G401.6 (cell line): Measurements from ENCODE around the gene SLC35A3.
A peak's percentile ranks its signal among the peaks of the same experiment; 100 is the strongest.
"Not testable (repeated sequence)": the region's sequence is repeated elsewhere in the genome, so short reads cannot be mapped to it uniquely, and the experiment has no call there.

Source experiments
- FAIRE-seq: peaks from 2 replicates; lab custom pipeline; 2012; peaks lifted over from hg19 to GRCh38; lab: Jason Lieb, UNC

Gene SLC35A3

DNA sequence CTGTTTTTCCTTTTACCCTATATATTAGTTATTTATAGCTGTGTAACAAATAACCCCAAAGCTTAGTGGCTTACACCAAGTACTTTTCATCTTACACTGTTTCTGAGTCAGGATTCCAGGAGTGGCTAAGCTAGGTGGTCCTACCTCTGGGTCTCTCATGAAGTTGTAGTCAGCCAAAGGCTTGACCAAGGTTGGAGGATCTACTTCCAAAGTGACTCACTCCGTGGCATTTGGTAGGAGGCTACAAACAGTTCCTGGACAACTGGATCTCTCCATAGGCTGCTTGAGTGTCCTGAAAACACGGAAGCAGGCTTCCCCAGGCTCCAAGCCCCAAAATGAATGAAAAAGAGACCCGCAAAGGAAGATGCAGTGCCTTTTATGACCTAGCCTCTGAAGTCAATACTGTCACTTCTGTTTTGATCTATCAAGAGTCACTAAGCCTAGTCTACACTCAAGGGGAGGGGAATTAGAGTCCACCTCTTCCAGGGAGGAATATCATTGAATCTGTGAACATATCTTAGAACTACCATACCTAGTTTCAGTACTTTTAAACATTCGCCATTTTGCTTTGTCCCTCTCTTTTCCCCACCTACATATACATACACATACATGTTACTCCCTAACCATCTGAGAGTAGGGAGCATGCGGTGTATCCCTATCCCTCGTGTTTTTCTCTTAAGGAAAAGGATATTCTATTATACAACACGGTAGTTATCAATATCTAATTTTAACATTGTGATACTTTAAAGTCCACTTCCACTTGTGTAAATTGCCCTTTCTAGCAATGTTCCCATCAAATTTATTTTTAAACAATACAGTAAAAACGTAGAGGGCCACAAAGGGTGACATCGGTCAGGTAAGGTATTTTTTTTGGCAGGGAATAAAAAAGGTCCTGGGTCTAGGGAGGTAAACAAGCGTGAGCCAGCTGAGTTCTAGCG, 67.2 kb downstream of the SLC35A3 start:
- no peak for FAIRE-seq

DNA sequence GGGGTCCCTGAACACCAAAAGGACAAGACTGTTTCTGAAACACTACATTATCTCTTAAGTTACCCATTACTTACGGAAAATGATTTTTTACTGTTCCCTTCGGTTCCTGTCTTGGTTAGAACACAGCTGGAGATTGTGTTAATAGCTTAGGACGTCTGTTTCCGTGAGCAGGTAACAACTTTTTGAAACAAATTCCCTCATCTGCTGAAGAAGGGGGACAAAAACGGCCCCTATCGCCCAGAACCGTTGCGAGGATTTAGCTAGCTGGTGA, 67.8 kb downstream of the SLC35A3 start:
- FAIRE-seq: no peak

- FAIRE-seq: no peak
Measured at GRCh38 chr1:100037927-100038659, 68.3 kb downstream of the SLC35A3 start.

- FAIRE-seq: no peak
Measured at GRCh38 chr1:100038660-100039287, 69.0 kb downstream of the SLC35A3 start.

GRCh38 chr1:100039591-100039990, 69.8 kb downstream of the SLC35A3 start:
- peak; percentile 31 for FAIRE-seq

GRCh38 chr1:100045206-100045605, 75.4 kb downstream of the SLC35A3 start:
- FAIRE-seq: no peak

DNA sequence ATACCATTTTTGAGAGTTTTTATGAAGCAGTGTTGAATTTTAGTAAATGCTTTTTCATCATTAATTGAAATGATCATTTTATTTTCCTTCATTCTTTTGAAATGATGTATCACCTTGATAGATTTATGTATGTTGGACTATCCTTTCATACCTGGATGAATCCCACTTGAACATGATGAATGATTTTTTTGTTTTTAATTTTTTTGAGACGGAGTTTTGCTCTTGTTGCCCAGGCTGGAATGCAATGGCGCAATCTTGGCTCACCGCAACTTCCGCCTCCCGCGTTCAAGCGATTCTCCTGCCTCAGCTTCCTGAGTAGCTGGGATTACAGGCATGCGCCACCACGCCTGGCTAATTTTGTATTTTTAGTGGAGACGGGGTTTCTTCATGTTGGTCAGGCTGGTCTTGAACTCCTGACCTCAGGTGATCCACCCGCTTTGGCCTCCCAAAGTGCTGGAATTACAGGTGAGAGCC, 77.5 kb downstream of the SLC35A3 start:
- not testable (repeated sequence) for FAIRE-seq

GRCh38 chr1:100050139-100050538, 80.3 kb downstream of the SLC35A3 start:
- no peak for FAIRE-seq

DNA sequence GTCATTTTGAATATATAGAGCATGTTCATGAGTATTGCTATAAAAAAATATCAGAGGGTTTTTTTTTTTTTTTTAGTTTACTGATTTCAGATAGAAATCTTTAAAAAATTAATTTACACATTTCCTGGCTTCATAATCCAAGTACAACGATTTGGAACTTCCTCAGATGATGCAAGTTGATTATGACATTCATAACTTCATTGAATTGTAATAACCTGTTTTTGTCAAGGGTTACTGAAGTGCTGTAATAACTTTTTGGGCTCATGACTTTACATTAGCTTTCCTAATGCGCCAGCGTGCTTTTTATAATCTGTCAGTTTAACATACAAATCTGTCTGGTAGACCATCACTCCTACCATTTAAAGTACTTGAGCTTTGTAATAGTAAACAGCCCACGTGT, 81.6 kb downstream of the SLC35A3 start:
- FAIRE-seq: no peak

- FAIRE-seq: no peak
Measured at GRCh38 chr1:100051893-100052292, 82.1 kb downstream of the SLC35A3 start.

DNA sequence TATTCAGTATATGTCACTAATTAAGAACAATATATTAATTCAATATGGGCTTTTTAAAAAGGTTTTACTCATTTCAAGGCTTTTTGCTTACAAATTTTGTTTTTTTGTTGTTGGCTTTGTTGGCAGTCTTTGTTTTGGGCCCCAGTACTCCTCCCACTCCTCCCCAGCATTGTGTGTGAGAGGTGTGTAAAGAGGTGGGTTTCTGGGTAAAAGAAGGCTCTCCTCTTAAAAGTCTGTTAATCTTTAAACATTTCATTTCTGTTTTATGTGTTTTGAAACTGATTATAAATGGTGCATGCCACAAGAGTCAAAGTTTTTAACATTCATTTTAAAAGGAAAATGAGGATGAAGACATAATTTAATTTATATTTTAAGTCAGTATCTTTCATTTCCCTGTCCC, 83.3 kb downstream of the SLC35A3 start:
- no peak for FAIRE-seq

GRCh38 chr1:100053727-100054126, 83.9 kb downstream of the SLC35A3 start:
- FAIRE-seq: no peak

DNA sequence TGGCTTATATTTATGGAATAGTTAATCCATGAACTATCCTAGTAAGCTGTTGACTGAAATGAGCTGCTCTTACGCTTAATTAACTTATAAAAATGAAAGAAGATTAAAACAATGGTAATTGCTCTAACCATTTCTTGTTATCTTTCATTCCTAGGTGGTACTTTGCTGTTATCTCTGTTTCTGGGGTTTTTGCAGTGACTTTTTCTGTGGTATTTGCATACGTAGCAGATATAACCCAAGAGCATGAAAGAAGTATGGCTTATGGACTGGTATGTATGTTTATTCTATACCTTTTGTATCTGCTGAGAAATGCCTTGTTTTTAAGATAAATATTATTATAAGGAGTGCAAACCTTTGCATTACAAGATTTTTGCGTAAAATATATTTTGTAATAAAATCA, 91.9 kb downstream of the SLC35A3 start:
- no peak for FAIRE-seq

GRCh38 chr1:100065183-100065968, 95.6 kb downstream of the SLC35A3 start:
- no peak for FAIRE-seq

GRCh38 chr1:100065969-100066227, 96.1 kb downstream of the SLC35A3 start:
- FAIRE-seq: no peak

- FAIRE-seq: no peak
Measured at GRCh38 chr1:100070201-100070939, 100.6 kb downstream of the SLC35A3 start.

- FAIRE-seq: no peak
Measured at GRCh38 chr1:100073531-100073930, 103.7 kb downstream of the SLC35A3 start.

DNA sequence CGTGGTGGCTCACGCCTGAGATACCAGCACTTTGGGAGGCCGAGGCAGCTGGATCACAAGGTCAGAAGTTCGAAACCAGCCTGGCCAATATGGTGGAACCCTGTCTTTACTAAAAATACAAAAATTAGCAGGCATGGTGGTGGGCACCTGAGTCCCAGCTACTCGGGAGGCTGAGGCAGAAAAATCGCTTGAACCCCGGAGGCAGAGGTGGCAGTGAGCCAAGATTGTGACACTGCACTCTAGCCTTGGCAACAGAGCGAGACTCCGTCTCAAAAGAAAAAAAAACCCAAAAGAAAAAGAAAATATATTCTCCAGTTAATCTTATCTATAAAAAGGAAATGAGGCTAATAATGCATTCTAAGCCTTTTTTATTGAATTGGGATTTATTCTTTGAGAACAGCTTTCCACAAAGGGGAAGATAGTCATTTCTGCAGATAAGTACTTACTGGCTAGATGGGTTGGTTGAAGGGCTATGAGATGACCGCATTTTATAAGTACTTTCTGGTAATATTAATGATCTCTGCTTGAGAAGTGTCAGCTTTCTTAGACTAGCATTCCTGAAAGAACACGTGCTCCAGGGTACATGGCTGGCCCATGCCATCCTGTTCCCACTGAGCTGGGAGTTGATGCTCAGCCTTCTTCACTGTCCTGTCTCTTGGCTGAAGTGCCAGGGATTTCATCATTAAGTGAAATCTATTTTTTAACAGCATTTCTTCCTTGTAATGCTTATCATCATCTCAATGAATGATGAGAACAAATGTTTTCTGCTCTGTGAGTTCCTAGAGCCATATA, 105.0 kb downstream of the SLC35A3 start:
- FAIRE-seq: no peak

- no peak for FAIRE-seq
Measured at GRCh38 chr1:100075773-100076172, 106.0 kb downstream of the SLC35A3 start.

- FAIRE-seq: no peak
Measured at GRCh38 chr1:100076319-100076718, 106.5 kb downstream of the SLC35A3 start.

- no peak for FAIRE-seq
Measured at GRCh38 chr1:100076744-100077143, 106.9 kb downstream of the SLC35A3 start.
